HepG2 (cell line): ENCODE data around the gene C9orf43.

Experiments
- FOSL1 ChIP-seq: sonication (generic); formaldehyde crosslinking; IDR thresholded peaks from 2 replicates; pipeline ENCODE4 v1.9.0; 2021; ENCODE audit warnings: missing genetic modification reagents, borderline replicate concordance
- NCOR1 ChIP-seq: fragments of 200-600 bp; sonication (generic); IDR thresholded peaks from 2 replicates; pipeline ENCODE4 v1.7.0; 2017; ENCODE audit warnings: antibody characterized with exemption, low read length, borderline replicate concordance
- SRF ChIP-seq: IDR thresholded peaks from 2 replicates; pipeline ENCODE4 v1.6.1; 2011; ENCODE audit warnings: mild to moderate bottlenecking, low read depth, low read length, moderate library complexity
- ZBTB33 ChIP-seq: sonication (generic); formaldehyde crosslinking; IDR thresholded peaks from 2 replicates; pipeline ENCODE4 v1.4.0; 2020; ENCODE audit warnings: missing genetic modification reagents
- ZNF343 ChIP-seq: sonication (generic); formaldehyde crosslinking; IDR thresholded peaks from 2 replicates; pipeline ENCODE4 v1.4.0; 2020; ENCODE audit warnings: mild to moderate bottlenecking, missing genetic modification reagents
- ZNF510 ChIP-seq: sonication (generic); formaldehyde crosslinking; IDR thresholded peaks from 2 replicates; pipeline ENCODE4 v1.4.0; 2020; ENCODE audit warnings: low read depth, mild to moderate bottlenecking, missing genetic modification reagents
- TF ChIP-seq, protein P1 (sequence below): sonication (generic); formaldehyde crosslinking; IDR thresholded peaks from 2 replicates; pipeline ENCODE4 v1.5.0; 2020; ENCODE audit warnings: mild to moderate bottlenecking, missing genetic modification reagents, moderate library complexity
- TF ChIP-seq, protein P2 (sequence below), 2 experiments: sonication (generic) in 1 of 2; formaldehyde crosslinking in 1 of 2; IDR thresholded peaks; 2 replicates each; pipeline versions ENCODE4 v1.5.1 to v1.6.1; 2011 to 2020; ENCODE audit warnings: borderline replicate concordance in 1 of 2, low read depth in 1 of 2, low read length in 1 of 2, mild to moderate bottlenecking in 1 of 2, missing genetic modification reagents in 1 of 2, moderate library complexity in 1 of 2
- TF ChIP-seq, protein P3 (sequence below): sonication (generic); IDR thresholded peaks from 2 replicates; pipeline ENCODE4 v1.6.1; 2016; ENCODE audit warnings: low read depth, borderline replicate concordance

GRCh38 chr9:113401027-113401792 lies 9.3 kb upstream of the C9orf43 start, which contains the start of gene ALAD:
- TF ChIP-seq ZNF343 (no peak), ZNF510 (CRISPR knock-in tag) (no peak), SRF (no peak; the same call in 1 of the 2 replicates), FOSL1 (no peak), NCOR1 (no peak; the same call in 1 of the 2 replicates), ZBTB33 (CRISPR knock-in tag) (no peak; the same call in 1 of the 2 replicates)
- TF ChIP-seq, protein P1, sequence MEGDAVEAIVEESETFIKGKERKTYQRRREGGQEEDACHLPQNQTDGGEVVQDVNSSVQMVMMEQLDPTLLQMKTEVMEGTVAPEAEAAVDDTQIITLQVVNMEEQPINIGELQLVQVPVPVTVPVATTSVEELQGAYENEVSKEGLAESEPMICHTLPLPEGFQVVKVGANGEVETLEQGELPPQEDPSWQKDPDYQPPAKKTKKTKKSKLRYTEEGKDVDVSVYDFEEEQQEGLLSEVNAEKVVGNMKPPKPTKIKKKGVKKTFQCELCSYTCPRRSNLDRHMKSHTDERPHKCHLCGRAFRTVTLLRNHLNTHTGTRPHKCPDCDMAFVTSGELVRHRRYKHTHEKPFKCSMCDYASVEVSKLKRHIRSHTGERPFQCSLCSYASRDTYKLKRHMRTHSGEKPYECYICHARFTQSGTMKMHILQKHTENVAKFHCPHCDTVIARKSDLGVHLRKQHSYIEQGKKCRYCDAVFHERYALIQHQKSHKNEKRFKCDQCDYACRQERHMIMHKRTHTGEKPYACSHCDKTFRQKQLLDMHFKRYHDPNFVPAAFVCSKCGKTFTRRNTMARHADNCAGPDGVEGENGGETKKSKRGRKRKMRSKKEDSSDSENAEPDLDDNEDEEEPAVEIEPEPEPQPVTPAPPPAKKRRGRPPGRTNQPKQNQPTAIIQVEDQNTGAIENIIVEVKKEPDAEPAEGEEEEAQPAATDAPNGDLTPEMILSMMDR (CRISPR knock-in tag): peak; percentile 99
- TF ChIP-seq, protein P2, sequence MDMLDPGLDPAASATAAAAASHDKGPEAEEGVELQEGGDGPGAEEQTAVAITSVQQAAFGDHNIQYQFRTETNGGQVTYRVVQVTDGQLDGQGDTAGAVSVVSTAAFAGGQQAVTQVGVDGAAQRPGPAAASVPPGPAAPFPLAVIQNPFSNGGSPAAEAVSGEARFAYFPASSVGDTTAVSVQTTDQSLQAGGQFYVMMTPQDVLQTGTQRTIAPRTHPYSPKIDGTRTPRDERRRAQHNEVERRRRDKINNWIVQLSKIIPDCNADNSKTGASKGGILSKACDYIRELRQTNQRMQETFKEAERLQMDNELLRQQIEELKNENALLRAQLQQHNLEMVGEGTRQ (IDR thresholded peaks at IDR 0.05; ENCODE audit: low read depth, low read length): no peak
- TF ChIP-seq, protein P2 (CRISPR knock-in tag; IDR thresholded peaks at IDR 0.05; ENCODE audit: borderline replicate concordance): no peak
- TF ChIP-seq, protein P3, sequence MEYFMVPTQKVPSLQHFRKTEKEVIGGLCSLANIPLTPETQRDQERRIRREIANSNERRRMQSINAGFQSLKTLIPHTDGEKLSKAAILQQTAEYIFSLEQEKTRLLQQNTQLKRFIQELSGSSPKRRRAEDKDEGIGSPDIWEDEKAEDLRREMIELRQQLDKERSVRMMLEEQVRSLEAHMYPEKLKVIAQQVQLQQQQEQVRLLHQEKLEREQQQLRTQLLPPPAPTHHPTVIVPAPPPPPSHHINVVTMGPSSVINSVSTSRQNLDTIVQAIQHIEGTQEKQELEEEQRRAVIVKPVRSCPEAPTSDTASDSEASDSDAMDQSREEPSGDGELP: no peak
